HUDEP-2 (cell line): Measurements from ENCODE around the gene CSNK1D.
A peak's percentile ranks its signal among the peaks of the same experiment; 100 is the strongest.
"Not testable (repeated sequence)": the region's sequence is repeated elsewhere in the genome, so short reads cannot be mapped to it uniquely, and the experiment has no call there.

Experiments
- DNase-seq, 76 experiments: peaks; one replicate each; lab custom pipeline; 2025; ENCODE audit not compliant: unreplicated experiment in 76 of 76; lab: John Stamatoyannopoulos, UW

The CSNK1D gene

DNA sequence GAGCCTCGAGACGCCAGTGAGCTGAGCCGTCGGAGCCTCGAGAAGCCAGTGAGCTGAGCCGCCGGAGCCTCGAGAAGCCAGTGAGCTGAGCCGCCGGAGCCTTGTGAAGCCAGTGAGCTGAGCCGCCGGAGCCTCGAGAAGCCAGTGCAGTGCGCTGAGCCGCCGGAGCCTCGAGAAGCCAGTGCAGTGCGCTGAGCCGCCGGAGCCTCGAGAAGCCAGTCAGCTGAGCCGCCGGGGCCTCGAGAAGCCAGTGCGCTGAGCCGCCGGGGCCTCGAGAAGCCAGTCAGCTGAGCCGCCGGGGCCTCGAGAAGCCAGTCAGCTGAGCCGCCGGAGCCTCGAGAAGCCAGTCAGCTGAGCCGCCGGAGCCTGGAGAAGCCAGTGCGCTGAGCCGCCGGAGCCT lies 19.4 kb downstream of the CSNK1D start:
- DNase-seq: not testable (repeated sequence)

DNA sequence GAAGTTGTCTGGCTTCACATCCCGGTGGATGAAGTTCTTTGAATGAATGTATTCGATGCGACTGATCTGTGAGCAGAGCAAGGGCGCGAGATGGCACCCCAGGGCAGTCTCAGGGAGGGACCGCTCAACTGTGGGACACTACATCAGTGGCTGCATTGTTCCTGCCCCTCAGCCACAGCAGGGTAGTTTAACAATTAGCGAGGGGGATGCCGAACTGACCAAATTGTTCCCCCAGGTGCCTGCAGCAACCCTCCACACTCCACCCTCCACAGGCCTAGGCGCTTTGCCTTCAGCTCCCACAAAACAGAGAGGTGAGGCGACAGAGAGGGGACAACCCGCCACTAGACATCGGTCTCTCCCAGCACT lies 20.3 kb downstream of the CSNK1D start:
- DNase-seq: no peak

DNA sequence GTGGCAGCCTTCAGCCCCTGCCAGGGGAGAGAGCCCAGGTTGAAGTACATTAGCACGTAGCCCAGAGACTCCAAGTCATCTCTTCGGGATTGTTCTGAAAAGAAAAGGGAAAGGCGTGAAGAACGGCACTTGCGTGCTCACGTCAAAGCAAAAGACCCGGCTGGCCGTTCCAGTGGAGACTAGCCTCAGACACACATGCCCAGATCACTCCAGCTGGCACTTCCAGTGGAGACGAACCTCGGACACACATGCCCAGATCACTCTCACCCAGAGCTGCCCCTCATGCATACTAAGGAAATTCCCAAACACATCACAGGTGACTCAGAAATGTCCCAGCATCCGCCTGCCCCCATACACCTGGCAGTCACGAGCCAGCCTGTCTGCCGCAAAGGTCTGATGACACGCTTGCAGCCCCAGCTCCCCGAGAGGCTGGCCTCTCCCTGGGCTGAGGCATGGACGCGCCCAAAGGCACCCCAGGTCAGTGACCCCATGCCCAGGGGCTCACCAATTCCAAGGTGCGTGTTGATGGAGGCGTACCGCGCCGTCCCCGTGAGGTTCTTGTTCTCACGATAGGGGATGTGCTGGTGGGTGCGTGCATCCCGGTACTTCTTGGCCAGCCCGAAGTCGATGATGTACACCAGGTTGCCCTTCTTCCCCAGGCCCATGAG lies 20.9 kb downstream of the CSNK1D start:
- DNase-seq: no peak

DNA sequence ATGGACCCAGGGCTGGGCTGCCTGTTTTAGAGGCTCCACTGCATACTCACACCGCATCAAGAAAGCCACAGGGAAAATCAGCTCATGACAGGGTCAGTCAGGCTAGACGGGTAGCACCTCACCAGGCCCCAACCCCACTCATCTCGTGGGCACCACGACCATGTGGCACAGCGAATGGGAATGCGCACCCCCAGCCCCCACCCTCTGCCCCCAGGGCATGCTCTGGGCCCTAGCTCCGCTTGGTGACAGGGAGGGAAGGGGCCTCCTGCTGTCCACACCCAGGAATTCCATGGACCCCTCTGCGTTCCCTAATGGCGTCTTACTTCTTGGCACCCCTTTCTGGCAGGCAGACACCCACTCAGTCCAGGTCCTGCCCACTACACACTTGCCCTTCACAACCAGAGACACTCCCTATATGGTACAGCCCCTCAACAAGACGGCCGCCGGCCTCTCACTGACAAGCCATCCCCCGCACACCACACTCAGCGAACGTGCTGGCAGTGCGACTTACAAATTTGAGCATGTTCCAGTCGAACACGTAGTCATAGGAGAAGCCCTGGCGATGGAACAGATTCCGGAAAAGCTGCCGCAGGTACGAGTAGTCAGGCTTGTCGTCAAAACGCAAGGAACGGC lies 22.5 kb downstream of the CSNK1D start:
- no peak for DNase-seq

DNA sequence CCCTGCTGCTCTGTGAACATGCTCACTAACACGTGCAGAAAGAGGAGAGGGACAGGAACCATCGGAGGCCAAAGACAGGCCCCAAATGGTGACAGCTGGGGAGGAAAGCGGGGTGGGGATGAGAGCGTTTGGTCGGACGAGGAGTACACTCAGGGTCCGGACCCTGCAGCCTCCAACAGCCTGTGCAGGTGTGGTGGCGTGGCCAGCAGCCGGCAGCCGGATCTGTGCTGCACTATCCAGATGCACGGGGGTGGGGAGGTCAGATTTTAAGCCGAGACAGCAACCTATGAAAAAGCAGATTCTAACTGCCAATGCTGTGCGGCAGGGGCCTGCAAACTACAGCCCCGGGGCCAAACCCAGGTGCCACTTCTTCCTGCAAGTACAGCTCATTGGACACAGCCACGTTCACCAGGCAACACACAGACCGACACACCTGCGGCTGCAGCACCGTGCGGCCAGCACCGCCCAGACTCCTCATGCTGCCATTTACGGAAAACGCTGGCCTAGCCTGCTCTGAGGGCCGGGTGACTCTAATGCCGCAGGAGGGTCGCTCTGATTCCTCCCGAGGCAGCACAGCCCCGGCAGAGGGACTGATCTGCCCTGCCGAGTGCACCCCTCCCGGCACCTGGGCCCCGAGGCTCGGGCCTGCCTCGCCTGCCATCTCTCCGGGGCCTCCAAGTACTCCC lies 23.5 kb downstream of the CSNK1D start:
- DNase-seq: no peak

DNA sequence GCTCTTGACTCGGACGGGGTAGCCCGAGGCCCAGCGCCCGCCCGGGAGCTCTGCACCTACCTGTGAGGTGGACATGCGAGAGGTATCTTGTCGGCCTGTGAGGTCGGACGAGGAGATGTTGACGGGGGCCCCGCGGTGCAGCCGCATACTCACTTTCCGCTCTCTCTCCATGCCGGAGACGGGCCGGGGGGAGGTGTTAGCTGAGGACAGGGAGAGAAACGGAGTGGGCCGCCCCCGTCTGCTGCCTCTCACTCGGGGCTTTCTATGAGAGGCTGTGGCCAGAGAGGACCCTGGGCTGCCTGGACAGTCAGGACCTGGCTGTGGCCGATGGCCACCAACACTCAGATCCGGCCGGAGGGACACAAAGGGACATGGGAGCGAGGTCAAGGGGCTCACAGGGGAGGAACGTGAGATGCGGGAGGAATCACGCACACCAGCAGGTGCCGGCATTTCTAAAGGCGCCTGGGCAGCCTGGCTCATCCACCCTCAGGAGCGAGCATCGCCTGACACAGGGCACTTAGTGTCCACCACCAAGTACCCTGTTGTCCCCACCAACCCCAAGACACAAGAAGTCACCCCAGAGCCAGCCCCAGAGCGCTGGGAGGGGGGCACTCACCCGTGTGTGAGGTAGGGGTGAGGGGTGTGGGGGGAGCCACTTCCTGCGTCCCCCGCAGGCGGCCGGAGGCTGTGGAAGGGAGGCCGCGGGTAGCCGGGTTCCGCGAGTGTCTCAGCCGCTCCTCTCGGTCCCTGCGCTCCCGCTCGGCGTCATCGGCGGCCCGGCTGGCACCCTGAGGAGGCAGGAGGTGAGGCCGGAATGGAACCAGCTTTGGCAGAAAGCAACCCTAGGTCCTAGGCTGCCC lies 24.5 kb downstream of the CSNK1D start:
- no peak for DNase-seq

DNA sequence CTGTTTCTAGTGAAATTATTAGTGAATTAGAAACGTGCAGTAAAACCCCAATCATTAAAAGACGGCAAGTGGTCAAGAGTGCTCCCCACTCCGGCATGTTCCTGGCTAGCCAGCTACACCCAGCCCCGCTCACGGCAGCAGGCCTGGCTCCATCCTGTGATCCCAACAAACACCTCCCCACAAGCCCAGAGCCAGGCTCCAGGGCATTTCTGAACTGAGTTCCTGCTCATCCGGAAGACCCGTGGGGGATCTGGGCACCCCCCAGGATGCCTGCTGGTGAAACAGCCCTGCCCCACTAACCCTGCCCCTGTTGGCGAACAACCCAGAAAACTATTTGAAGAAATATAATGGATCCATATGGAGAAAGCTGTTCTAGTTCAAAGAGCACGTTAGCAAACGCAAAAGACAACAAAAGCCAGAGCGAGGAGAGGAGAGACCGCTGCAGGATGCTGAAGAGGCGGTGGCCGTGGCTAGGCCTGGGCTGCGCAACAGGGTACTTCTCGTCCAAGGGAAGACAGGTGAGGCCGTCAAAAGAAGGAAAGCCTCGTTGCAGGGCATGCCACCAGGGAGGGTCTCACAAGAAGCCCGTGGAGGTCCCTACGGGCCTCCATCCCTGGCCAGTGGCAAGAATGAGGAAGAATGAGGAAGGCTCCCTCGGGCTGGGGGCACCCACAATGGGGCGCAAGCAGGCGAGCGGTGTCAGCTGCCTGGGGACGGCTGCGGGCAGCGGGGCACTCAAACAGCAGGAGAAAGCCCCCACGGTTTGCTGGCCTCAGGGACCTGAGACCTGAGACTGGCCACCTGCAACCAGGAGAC lies 25.4 kb downstream of the CSNK1D start:
- DNase-seq: no peak

DNA sequence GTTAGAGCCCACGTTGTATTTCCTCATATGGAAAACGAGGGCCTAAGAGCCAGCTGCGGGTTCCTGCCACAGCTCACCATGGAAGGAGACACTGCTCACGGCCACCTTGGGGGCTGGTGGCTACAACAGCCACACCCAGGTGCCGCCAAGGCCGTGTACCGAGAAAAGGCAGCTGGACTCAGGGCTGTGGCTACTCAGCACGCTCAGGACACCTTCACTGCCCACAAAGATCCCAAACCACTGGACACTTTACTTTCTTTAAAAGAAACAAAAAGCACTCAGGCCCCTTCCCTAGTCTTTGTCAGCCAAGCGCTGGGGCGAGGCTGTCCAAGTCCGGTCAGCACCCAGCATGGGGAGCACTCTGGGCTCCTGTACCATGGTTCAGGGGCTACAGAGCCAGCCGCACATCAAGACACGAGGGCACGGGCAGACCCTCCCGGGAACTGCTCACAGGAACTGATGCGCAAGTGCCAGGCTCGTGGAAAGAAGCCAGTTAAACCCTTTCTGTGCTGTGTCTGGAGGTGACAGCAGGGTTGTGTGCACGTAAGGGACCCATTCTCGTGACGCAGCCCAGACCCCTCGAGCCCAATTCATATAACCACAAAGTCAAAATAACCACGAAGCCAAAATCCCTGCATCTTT lies 26.2 kb downstream of the CSNK1D start:
- DNase-seq: no peak

DNA sequence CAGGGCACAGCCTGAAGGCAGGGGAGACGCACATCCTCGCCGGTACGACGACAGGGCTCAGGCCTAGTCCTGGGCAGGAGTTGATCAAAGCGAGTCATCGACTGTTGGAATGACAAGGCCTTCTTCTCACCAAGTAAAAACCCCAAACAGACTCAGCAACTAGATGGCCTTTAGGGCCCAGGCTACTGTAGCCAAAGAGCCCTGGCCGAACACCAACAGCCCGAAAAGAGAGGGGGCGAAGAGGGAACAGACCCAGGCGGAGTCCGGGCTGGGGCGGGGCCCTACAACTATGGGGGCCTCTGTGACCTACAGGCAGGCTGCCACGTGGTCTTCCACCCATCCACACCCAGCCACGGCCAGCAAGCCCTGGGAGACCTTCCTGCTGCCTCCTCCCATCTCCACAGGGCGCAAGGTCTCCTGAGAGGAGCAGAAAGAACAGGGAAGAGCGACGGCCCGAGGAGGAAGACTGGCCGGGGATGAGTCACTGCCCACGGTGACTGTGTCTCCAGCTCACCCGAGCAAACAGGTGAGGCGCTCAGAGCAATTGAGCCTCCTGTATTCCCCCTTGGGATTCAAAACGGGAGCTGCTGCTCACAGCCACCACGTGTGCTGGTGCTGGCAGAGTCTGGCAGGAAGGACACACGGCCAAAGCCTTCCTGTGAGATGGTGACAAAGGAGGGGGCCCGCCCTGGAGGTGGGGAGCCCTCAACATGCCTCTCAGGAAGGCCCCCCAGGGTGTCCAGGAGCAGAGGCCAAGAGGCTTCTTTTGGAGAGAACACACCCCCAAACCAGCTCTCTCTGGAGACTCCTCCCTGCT lies 26.9 kb downstream of the CSNK1D start:
- peak in 1 of 76 experiments; percentile 5 for DNase-seq

DNA sequence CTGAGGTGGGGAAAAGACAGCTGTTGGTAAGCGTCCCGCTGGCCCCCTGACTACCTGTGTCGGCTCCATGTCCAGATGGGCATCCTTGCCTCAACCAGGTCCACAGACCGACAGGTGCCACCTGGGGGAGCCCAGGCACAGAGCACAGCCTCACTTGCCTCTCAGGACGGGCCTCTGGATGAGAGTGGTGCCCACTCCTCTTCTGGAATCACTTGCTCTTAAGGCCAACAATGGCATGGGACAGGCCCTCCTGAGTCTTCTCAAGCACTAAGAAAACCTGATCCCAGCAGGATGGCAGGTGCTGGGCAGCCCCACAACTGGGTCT lies 27.5 kb downstream of the CSNK1D start:
- no peak for DNase-seq

DNA sequence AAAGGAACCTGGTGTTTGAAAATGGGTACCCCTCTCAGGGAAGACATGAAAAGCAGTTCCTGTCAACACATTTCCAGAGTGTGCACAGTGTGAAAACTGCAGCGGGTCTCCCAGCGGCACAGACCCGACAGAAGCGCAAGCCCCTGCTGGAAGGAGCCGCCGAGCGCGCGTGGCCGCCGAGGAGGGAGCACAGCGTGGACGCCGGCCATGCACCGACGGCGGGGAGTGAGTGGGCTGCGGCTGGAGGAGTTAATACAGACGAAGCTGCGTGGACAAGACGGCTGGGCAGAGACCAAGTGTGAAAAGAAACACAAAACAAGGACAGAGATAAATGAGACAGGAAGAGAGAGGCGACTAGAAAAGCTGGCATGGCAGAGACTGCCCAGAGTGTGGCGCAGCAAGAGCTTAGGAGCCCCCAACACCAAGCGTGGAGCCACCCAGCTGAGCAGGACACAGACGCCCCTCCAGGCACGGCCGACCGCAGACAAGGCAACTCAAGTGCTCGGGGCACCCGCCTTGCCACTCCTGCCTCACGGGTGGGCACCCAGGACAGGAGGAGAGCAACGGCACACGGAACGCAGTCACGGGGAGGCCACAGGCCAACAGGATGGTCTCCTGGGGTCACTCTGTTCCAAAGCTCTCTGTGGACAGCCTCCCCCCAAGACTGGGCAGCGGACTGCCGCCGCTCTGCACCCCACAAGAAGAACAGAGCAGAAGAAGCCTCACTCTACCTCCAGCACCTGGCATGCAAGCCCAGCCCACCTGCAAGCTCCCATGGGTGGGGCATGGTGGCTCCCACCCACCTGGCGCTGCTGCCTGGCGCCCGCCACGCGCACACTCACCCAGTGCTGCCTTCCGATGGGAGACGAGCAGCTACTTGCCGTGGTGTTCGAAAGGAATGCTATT lies 28.1 kb downstream of the CSNK1D start:
- no peak for DNase-seq

DNA sequence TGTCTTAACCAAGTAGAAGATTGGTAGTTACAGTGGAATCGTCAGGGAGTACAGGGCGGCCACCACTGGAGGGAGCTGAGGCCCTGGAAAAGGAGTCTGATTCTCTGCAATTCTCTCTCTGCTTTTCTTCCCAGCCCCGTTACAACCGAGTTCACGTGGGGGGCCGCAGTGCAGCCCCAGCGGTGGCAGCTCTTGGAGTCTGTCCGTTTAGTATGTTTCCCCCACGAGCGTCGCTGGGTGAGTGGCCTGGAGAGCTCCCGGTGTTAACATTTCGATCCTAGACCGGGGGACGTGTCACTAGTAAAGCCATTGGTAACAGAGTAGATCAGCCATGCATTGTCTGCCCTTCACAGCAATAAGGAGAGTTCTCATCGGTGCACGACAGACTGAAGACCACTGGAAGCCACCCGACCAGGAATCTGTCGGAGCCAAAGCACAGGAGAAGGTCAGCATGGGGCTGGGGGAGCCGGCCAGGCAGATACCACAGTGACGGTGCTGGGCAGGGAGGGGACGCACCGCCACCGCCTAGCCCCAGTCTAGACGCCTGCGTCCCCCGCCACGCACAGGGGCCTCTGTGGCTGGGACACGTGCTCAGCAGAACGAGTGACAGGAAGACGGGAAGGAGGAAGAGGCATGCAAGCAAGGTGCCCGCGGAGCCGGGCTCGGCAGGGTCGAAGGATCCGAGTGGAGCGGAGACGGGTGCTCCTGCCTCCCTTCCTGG lies 28.9 kb downstream of the CSNK1D start:
- DNase-seq: peak in 16 of 76 experiments; percentile 3 to 42 (median 15)

DNA sequence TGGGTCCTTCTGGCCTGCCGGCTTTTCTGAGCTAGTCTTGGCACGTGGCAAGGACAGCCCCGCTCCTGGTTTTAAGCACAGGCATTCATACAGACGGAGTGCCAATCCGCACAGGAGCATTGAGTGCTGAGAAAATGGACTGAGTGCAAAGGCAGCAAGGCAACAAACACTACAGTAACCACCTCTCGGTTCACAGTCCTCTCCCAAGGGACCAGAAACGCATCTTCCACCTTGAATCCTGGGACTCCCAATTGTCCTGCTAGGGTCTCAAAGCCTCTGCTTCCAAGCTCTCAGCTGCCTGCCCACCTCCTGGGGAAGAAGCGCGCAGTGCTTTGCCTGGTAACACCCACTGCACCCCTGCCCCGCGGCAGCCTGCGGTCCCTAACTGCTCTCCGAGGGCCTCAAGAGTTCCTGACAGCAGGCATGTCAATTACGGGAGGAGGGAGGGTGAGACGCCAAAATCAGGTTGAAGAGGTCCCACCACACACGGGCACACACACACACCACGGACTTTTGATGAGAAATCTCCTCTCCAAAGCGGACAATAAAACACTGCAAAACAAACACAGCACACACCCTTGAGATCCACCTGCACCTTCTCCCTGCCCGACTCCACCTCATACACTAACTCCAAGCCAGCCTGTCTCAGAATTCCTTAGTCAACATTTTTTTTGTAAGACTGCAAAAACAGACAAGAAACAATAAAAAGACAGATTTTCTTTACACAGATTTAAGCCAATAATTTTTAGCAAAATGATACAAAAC lies 29.7 kb downstream of the CSNK1D start:
- no peak for DNase-seq

DNA sequence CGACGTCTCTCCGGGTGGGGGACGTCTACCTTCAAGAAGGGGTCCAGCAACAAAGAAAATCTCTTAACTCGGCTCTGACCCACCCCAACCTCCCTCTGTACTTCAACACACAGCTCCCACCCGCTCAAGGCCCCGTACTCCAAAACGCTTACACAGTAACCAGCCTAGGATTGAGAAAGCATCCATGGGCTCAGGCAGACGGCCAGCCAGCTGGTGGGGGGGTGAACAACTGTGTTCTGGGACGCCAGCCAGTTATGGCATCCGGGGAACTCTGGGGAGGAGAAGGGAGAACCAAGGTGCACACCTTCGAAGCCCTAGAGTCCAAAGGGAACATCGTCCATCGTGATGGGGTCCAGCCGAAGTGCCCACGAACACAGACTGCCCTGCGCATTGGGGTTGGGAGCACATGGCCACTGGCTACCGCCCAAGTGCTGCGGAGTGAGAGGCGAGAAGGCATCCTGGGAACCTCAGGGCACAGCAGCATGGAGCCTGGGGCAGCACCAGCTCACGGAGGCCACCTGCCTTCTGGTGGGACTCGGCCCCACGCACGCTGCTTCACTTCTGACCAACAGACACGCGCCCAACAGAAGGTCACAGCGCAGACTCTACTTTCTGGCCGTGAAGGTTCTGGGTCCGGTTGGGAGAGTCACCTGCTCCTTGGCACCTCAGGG lies 30.4 kb downstream of the CSNK1D start:
- peak in 5 of 76 experiments; percentile 4 to 16 (median 10) for DNase-seq

DNA sequence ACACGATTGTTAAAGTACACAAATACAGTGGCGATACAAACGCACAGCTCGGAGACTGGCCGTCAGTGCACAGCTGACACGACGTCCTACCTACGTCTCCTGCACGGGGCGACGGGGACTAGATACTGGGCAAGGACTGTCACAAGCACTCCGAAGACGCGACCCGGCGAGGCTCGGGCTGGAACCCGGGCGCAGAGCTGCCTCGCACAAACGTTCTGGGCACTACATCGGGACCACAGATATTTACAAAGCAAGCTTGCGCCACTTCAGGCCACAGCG lies 30.9 kb downstream of the CSNK1D start:
- DNase-seq: no peak

DNA sequence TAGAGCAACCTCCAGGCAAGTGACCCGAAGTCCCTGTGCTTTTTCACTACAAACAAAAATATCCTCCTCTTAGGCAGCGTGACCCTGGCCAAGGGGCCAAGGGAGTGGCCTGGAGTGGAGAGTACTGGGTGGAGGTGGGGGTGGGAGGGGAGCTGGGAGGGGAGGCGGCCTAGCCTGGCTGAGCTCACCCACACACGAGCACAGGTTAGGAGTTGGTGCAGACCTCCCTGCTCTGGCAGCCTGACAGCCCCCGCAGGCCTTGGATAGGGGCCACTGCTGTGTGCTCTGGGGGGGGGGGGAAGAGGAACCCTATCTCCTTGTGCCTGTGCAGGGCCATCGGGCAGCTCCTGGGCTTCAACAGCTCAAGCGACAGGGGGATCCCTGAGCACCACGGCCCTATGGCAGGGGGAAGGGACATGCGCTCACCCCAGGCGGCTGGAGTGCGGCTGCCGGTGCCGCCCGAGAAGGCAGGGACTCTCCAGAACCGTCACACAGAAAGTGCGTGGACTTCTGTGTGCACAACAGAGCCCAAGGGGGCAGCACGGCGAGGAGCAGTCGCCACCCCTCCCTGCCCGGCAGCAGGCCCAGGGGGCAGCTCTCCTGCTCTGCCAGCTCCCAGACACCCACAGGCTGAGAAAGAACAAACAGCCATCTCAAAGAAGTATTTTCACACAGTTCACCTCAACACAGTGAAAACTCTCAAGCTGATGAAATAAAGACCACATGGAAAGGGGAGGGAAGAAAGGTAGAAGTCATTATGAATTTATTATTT lies 31.4 kb downstream of the CSNK1D start:
- DNase-seq: peak in 73 of 76 experiments; percentile 43 to 94 (median 83)
